ENCODE results near the gene PXDN.

DNA sequence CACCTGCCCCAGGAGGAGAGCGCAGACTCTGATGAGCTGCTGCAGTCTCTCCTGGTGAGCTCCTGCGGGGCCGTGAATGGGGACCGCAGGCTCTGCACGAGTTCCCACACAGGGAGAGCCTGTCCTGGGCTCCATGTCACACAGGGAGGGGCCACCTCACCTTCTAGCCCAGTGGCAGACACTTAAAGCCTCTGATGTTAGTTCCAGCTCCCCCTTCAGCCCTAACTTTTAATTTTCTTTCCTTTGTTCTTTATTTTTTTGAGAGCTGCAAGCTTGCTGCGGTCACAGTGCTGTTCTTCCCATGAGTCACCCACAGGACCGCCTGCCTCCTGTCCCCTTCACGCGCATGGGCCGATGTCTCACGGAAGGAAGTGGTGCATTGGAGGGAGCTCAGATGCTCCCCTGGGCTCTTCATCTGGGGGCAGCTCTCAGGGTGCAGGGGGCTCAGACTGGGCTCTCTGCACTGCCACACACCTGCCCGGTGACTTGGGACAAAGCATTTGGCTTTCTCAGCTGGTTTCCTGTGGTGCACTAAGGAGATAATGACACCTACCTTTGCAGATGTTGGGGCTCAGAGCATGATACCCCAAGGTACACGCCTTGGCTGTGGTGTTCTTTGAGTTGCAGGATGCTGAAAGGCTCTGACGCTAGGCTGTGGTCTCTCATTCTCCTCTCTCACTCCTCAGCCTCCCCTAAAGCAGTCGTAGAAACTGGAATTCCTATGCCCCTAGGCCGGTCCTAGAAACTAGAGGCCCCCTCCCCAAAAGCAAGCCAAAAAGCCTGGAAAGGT is 37.2 kb upstream of the PXDN start:
- no peak for TF ChIP-seq MYC (IDR thresholded peaks at IDR 0.05; ENCODE audit: low read depth, low read length)
- TF ChIP-seq, protein P1, sequence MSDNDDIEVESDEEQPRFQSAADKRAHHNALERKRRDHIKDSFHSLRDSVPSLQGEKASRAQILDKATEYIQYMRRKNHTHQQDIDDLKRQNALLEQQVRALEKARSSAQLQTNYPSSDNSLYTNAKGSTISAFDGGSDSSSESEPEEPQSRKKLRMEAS (IDR thresholded peaks at IDR 0.05; ENCODE audit: insufficient read depth, insufficient read length): no peak
- TF ChIP-seq, protein P2, sequence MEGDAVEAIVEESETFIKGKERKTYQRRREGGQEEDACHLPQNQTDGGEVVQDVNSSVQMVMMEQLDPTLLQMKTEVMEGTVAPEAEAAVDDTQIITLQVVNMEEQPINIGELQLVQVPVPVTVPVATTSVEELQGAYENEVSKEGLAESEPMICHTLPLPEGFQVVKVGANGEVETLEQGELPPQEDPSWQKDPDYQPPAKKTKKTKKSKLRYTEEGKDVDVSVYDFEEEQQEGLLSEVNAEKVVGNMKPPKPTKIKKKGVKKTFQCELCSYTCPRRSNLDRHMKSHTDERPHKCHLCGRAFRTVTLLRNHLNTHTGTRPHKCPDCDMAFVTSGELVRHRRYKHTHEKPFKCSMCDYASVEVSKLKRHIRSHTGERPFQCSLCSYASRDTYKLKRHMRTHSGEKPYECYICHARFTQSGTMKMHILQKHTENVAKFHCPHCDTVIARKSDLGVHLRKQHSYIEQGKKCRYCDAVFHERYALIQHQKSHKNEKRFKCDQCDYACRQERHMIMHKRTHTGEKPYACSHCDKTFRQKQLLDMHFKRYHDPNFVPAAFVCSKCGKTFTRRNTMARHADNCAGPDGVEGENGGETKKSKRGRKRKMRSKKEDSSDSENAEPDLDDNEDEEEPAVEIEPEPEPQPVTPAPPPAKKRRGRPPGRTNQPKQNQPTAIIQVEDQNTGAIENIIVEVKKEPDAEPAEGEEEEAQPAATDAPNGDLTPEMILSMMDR (IDR thresholded peaks at IDR 0.05; ENCODE audit: extremely low read depth in 1 of 2, insufficient read depth in 1 of 2, low read depth in 1 of 2, low read length in 2 of 2): no peak
- TF ChIP-seq POLR2A (IDR thresholded peaks at IDR 0.05; ENCODE audit: low read depth, low read length): no peak
- no peak for TF ChIP-seq POLR2AphosphoS5 (IDR thresholded peaks at IDR 0.05; ENCODE audit: insufficient read depth, low read depth, low read length)
- no peak for TF ChIP-seq FOS (IDR thresholded peaks at IDR 0.05; ENCODE audit: borderline replicate concordance, insufficient read depth, low read length)
- no peak for TF ChIP-seq EZH2 (IDR thresholded peaks at IDR 0.05; ENCODE audit: borderline replicate concordance, low read depth, low read length, severe bottlenecking)
- TF ChIP-seq JUN (IDR thresholded peaks at IDR 0.05; ENCODE audit: borderline replicate concordance, insufficient read depth, insufficient read length, low read depth): no peak
- no peak for TF ChIP-seq GATA2 (IDR thresholded peaks at IDR 0.05; ENCODE audit: insufficient read depth, insufficient read length, low read depth, low read length)
